Neural cell (in vitro differentiated cells): Measurements from ENCODE around the gene AHRR. TPM values are rescaled to one million over a fixed set of nuclear protein-coding genes. Genes with fewer than 3 reads are reported as not detected.

Source experiments
- H2AFZ ChIP-seq: fragments of 200-600, 300-800 bp; sonication (generic), shearing (Covaris generic); 2 replicates; pipeline ENCODE4 v1.6.0; 2014; ENCODE audit warnings: low read depth, mild to moderate bottlenecking, antibody characterized with exemption, low read length, moderate library complexity
- H3F3A ChIP-seq: fragments of 200-600 bp; shearing (Covaris generic); 2 replicates; pipeline ENCODE4 v1.6.1; 2016; ENCODE audit warnings: mild to moderate bottlenecking, moderate library complexity, mixed read lengths, antibody characterized with exemption, low read length; ENCODE audit not compliant: insufficient read depth, poor library complexity, severe bottlenecking
- H3K27ac ChIP-seq: fragments of 200-600, 300-800 bp; sonication (generic), shearing (Covaris generic); 2 replicates; pipeline ENCODE4 v1.5.1; 2014; ENCODE audit warnings: mild to moderate bottlenecking, low read length, moderate library complexity
- H3K27me3 ChIP-seq: fragments of 300-800, 200-600 bp; sonication (generic), shearing (Covaris generic); 2 replicates; pipeline ENCODE4 v1.6.0; 2014; ENCODE audit warnings: mild to moderate bottlenecking, low read depth, low read length, moderate library complexity; ENCODE audit not compliant: insufficient read depth
- H3K36me3 ChIP-seq: fragments of 300-800, 200-600 bp; sonication (generic), shearing (Covaris generic); 2 replicates; pipeline ENCODE4 v1.5.1; 2014; ENCODE audit warnings: mild to moderate bottlenecking, antibody characterized with exemption, low read length, moderate library complexity; ENCODE audit not compliant: insufficient read depth
- H3K4me2 ChIP-seq: fragments of 300-800, 200-600 bp; sonication (generic), shearing (Covaris generic); 2 replicates; pipeline ENCODE4 v1.6.0; 2014; ENCODE audit warnings: mild to moderate bottlenecking, low read length
- H3K4me3 ChIP-seq: fragments of 300-800, 200-600 bp; sonication (generic), shearing (Covaris generic); 2 replicates; pipeline ENCODE4 v1.5.1; 2014; ENCODE audit warnings: mild to moderate bottlenecking, low read length, moderate library complexity
- H3K79me2 ChIP-seq: fragments of 200-600 bp; shearing (Covaris generic); replicated peaks from 2 replicates; pipeline ENCODE4 v1.6.0; 2014; ENCODE audit warnings: mild to moderate bottlenecking, low read length, moderate library complexity; ENCODE audit not compliant: insufficient read depth
- H3K9ac ChIP-seq: fragments of 300-800, 200-600 bp; sonication (generic), shearing (Covaris generic); 2 replicates; pipeline ENCODE4 v1.6.1; 2016; ENCODE audit warnings: mild to moderate bottlenecking, low read length, mixed read lengths
- H3K9me2 ChIP-seq: fragments of 200-600 bp; shearing (Covaris generic); 2 replicates; pipeline ENCODE4 v1.6.1; 2016; ENCODE audit warnings: mild to moderate bottlenecking, low read length, mixed read lengths; ENCODE audit not compliant: insufficient read depth
- H3K9me3 ChIP-seq: fragments of 200-600, 300-800 bp; sonication (generic), shearing (Covaris generic); 2 replicates; pipeline ENCODE4 v1.6.1; 2016; ENCODE audit warnings: mild to moderate bottlenecking, mixed run types, low read length, moderate library complexity, mixed read lengths
- H4K20me1 ChIP-seq: fragments of 200-600 bp; shearing (Covaris generic); 2 replicates; pipeline ENCODE4 v1.6.1; 2016; ENCODE audit warnings: mild to moderate bottlenecking, mixed run types; ENCODE audit not compliant: insufficient read depth
- CTCF ChIP-seq: fragments of 450-650 bp; IDR thresholded peaks from 2 replicates; pipeline ENCODE4 v1.5.1; 2014; ENCODE audit warnings: antibody characterized with exemption, mild to moderate bottlenecking, moderate library complexity; ENCODE audit not compliant: poor library complexity, severe bottlenecking
- EP300 ChIP-seq: fragments of 450-650 bp; conservative IDR thresholded peaks from 2 replicates; pipeline ENCODE4 v1.6.1; 2014; ENCODE audit warnings: antibody characterized with exemption, mild to moderate bottlenecking, moderate library complexity; ENCODE audit not compliant: poor library complexity, severe bottlenecking
- EZH2 ChIP-seq: fragments of 200-600, 300-800 bp; shearing (Covaris generic), sonication (generic); IDR thresholded peaks from 2 replicates; pipeline ENCODE4 v1.6.1; 2014; ENCODE audit warnings: antibody characterized with exemption, low read length, borderline replicate concordance, mild to moderate bottlenecking; ENCODE audit not compliant: insufficient read depth, poor library complexity, severe bottlenecking
- MXI1 ChIP-seq: fragments of 450-650 bp; conservative IDR thresholded peaks from 2 replicates; pipeline ENCODE4 v1.6.1; 2014; ENCODE audit warnings: antibody characterized with exemption, mild to moderate bottlenecking; ENCODE audit not compliant: poor library complexity, severe bottlenecking
- POLR2AphosphoS5 ChIP-seq: IDR thresholded peaks from 2 replicates; pipeline ENCODE4 v1.6.1; 2012
- RAD21 ChIP-seq: fragments of 450-650 bp; conservative IDR thresholded peaks from 2 replicates; pipeline ENCODE4 v1.6.1; 2014; ENCODE audit warnings: antibody characterized with exemption, mild to moderate bottlenecking, moderate library complexity
- REST ChIP-seq: IDR thresholded peaks from 2 replicates; pipeline ENCODE4 v1.6.1; 2012; ENCODE audit warnings: borderline replicate concordance
- SMC3 ChIP-seq: fragments of 450-650 bp; conservative IDR thresholded peaks from 2 replicates; pipeline ENCODE4 v1.6.1; 2014; ENCODE audit warnings: antibody characterized with exemption, mild to moderate bottlenecking, moderate library complexity; ENCODE audit not compliant: poor library complexity
- TAF1 ChIP-seq: IDR thresholded peaks from 2 replicates; pipeline ENCODE4 v1.6.1; 2012; ENCODE audit warnings: low read depth
- polyA plus RNA-seq: library from polyadenylated mRNA; depleted of rRNA; stranded (reverse); fragments of >200 nt; gene quantifications from 2 replicates; pipeline ENCODE4 v1.2.3, GENCODE V29; 2014

AHRR gene
- polyA plus RNA-seq, 1 donor from 2014 or later, result 0.26 TPM

DNA sequence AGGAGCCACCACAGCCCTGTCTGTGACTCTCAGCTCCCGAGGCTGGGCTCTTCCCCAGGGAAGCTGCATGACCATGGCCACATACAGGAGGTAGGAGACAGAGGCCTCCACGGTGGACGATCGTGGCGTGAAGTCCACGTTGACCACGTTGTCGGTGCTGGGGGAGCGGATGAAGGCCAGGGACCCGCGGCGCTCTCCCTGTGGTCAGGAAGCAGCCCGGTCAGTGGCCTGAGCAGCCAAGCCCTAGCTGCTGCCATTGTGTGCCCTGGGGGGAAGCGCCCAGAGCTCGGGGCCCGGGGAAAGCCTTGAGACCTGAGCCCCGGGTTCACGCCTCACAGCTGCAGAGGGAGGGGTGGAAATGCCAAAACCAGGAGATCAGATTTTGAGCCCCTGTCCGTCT lies 155.7 kb downstream of the AHRR start:
- H3K27ac ChIP-seq, result no peak overlapping the region
- H3K9me2 ChIP-seq, result no peaks in the 10 kb centered on the region
- H3K27me3 ChIP-seq, result no peaks in the 10 kb centered on the region
- H3K36me3 ChIP-seq, result no peaks in the 10 kb centered on the region
- no peak overlapping the region for H2AFZ ChIP-seq
- no peak for TF ChIP-seq REST
- TF ChIP-seq EZH2, result no peak
- no peak for TF ChIP-seq CTCF
- H3K9me3 ChIP-seq, result no peaks in the 10 kb centered on the region
- no peak overlapping the region for H3K4me2 ChIP-seq
- H3K9ac ChIP-seq, result no peak overlapping the region
- no peak overlapping the region for H3K4me3 ChIP-seq
- no peaks in the 10 kb centered on the region for H3F3A ChIP-seq
- H4K20me1 ChIP-seq, result no peaks in the 10 kb centered on the region
- no peaks in the 10 kb centered on the region for H3K79me2 ChIP-seq

DNA sequence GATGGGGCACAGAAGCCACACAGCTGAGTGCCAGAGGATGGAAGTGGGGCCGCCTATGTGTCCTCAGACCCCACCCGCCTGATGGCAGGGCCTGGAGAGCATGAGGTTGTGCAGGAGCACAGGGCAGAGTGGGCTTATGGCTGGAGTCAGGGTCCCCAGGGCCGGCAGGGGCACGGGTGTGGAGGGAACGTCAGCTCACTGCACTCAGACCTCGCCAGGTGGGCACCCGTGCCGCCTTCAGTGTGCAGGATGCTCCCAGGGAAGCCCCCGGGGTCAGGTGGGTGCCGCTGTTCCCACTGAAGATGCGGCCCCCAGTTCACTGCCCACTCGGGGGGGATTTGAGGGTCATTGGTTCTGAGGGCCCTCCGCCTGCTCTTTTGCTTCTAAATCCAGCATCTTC lies 156.4 kb downstream of the AHRR start:
- no peaks in the 10 kb centered on the region for H3F3A ChIP-seq
- no peak overlapping the region for H3K4me2 ChIP-seq
- no peak overlapping the region for H2AFZ ChIP-seq
- H3K79me2 ChIP-seq, result no peaks in the 10 kb centered on the region
- no peaks in the 10 kb centered on the region for H3K9me2 ChIP-seq
- no peaks in the 10 kb centered on the region for H3K9me3 ChIP-seq
- no peak for TF ChIP-seq SMC3
- TF ChIP-seq EZH2, result no peak
- TF ChIP-seq TAF1, result no peak
- no peak for TF ChIP-seq MXI1
- no peak for TF ChIP-seq CTCF
- TF ChIP-seq REST, result no peak
- no peak for TF ChIP-seq POLR2AphosphoS5
- TF ChIP-seq EP300, result no peak
- TF ChIP-seq RAD21, result no peak
- no peaks in the 10 kb centered on the region for H3K27me3 ChIP-seq
- H3K27ac ChIP-seq, result no peak overlapping the region
- H4K20me1 ChIP-seq, result no peaks in the 10 kb centered on the region
- H3K4me3 ChIP-seq, result no peak overlapping the region
- no peak overlapping the region for H3K9ac ChIP-seq
- H3K36me3 ChIP-seq, result no peaks in the 10 kb centered on the region
